ENCODE results near the gene LRRC47. TPM values are rescaled to one million over a fixed set of nuclear protein-coding genes. Genes with fewer than 3 reads are reported as not detected.

Gene LRRC47
- total and polyA plus RNA-seq, 2 of the 13 experiments (the other 11 are each of a cell fraction or from before 2014, with no cell fraction given): 18.3 to 52.5 TPM

Small RNAs within 50 kb of the gene (small RNA-seq; reads per million reads assigned to genes)
- gene RF02197 (ENCODE audit: insufficient read depth in 2 of 3, insufficient read length in 3 of 3, low read depth in 2 of 3, low replicate concordance in 1 of 3) (0 reads per million in 3 experiments), gene RN7SL574P (ENCODE audit: insufficient read depth in 2 of 3, insufficient read length in 3 of 3, low read depth in 2 of 3, low replicate concordance in 1 of 3) (0 reads per million in 3 experiments)

Other genes with a start within 250 kb of the LRRC47 start
- gene MEGF6, start 185.0 kb downstream of the LRRC47 start, total RNA-seq (2016; rRNA removed; fragmentation: Illumina TruSeq; extraction: Trizol): 0.76 and 1.9 TPM in 2 replicates
- gene MEGF6, start 185.0 kb downstream of the LRRC47 start, polyA plus RNA-seq (2011; rRNA removed): 1.9 and 3.5 TPM in 2 replicates
- gene TPRG1L, start 171.5 kb downstream of the LRRC47 start, total RNA-seq (2016; rRNA removed; fragmentation: Illumina TruSeq; extraction: Trizol): 21.3 and 31.7 TPM in 2 replicates
- 37.4 and 44.3 TPM in 2 replicates for gene TPRG1L, start 171.5 kb downstream of the LRRC47 start, polyA plus RNA-seq (2011; rRNA removed)
- gene WRAP73, start 146.4 kb downstream of the LRRC47 start, total RNA-seq (2016; rRNA removed; fragmentation: Illumina TruSeq; extraction: Trizol): 18.1 and 21.0 TPM in 2 replicates
- gene WRAP73, start 146.4 kb downstream of the LRRC47 start, polyA plus RNA-seq (2011; rRNA removed): 40.4 and 44.1 TPM in 2 replicates
- gene TP73, start 144.0 kb downstream of the LRRC47 start, total RNA-seq (2016; rRNA removed; fragmentation: Illumina TruSeq; extraction: Trizol): 0.69 and 1.1 TPM in 2 replicates
- gene TP73, start 144.0 kb downstream of the LRRC47 start, polyA plus RNA-seq (2011; rRNA removed): 0.49 and 0.59 TPM in 2 replicates
- gene CCDC27, start 44.0 kb downstream of the LRRC47 start, total RNA-seq (2016; rRNA removed; fragmentation: Illumina TruSeq; extraction: Trizol): not detected in 2 replicates
- not detected in 2 replicates for gene CCDC27, start 44.0 kb downstream of the LRRC47 start, polyA plus RNA-seq (2011; rRNA removed)
- 55.8 and 56.3 TPM in 2 replicates for gene SMIM1, start 23.7 kb downstream of the LRRC47 start, total RNA-seq (2016; rRNA removed; fragmentation: Illumina TruSeq; extraction: Trizol)
- gene SMIM1, start 23.7 kb downstream of the LRRC47 start, polyA plus RNA-seq (2011; rRNA removed): 12.4 and 22.2 TPM in 2 replicates
- 20.4 and 33.8 TPM in 2 replicates for gene CEP104, start 60.7 kb upstream of the LRRC47 start, total RNA-seq (2016; rRNA removed; fragmentation: Illumina TruSeq; extraction: Trizol)
- gene CEP104, start 60.7 kb upstream of the LRRC47 start, polyA plus RNA-seq (2011; rRNA removed): 19.0 and 30.1 TPM in 2 replicates
- 8.7 and 9.3 TPM in 2 replicates for gene DFFB, start 61.0 kb upstream of the LRRC47 start, total RNA-seq (2016; rRNA removed; fragmentation: Illumina TruSeq; extraction: Trizol)
- 4.6 and 4.8 TPM in 2 replicates for gene DFFB, start 61.0 kb upstream of the LRRC47 start, polyA plus RNA-seq (2011; rRNA removed)
- gene C1orf174, start 103.8 kb upstream of the LRRC47 start, total RNA-seq (2016; rRNA removed; fragmentation: Illumina TruSeq; extraction: Trizol): 31.4 and 43.4 TPM in 2 replicates
- gene C1orf174, start 103.8 kb upstream of the LRRC47 start, polyA plus RNA-seq (2011; rRNA removed): 18.7 and 21.6 TPM in 2 replicates